OCI-LY7 (cell line): ENCODE data around the gene LOXHD1. TPM values are rescaled to one million over a fixed set of nuclear protein-coding genes. Genes with fewer than 3 reads are reported as not detected.

Experiments
- BruUV-seq: library from RNA; stranded (reverse); fragments of 400-500 nt; replicated peaks from 2 replicates; lab custom pipeline; 2021; lab: Mats Ljungman, UMichigan
- CTCF ChIA-PET: fragments of 300-600 bp; sonication (Branson Sonifier 250); formaldehyde crosslinking; loops from one replicate; lab custom pipeline; 2022; ENCODE audit warnings: antibody characterized with exemption; ENCODE audit not compliant: unreplicated experiment; lab: Charles Lee
- POLR2A ChIA-PET: fragments of 300-600 bp; sonication (Branson Sonifier 250); formaldehyde crosslinking; loops from one replicate; lab custom pipeline; 2022; ENCODE audit warnings: antibody characterized with exemption; lab: Charles Lee
- DNase-seq: peaks from one replicate; pipeline ENCODE4 v3.0.0-alpha.2; 2015; ENCODE audit warnings: low spot score
- H2AFZ ChIP-seq: fragments of 200-600 bp; sonication (generic), shearing (Covaris generic); 2 replicates; pipeline ENCODE4 v1.6.1; 2014; ENCODE audit warnings: mild to moderate bottlenecking, antibody characterized with exemption, low read length, moderate library complexity
- H3K27ac ChIP-seq: fragments of 200-600 bp; sonication (generic); 2 replicates; pipeline ENCODE4 v1.5.1; 2014; ENCODE audit warnings: mixed run types, low read depth, mild to moderate bottlenecking, moderate library complexity, low read length, inconsistent platforms; ENCODE audit not compliant: poor library complexity, severe bottlenecking
- H3K36me3 ChIP-seq: fragments of 200-600 bp; sonication (generic); 2 replicates; pipeline ENCODE4 v1.6.1; 2014; ENCODE audit warnings: mild to moderate bottlenecking, antibody characterized with exemption, low read length, moderate library complexity, mixed read lengths; ENCODE audit not compliant: insufficient read depth
- H3K4me1 ChIP-seq: fragments of 200-600 bp; sonication (generic); 2 replicates; pipeline ENCODE4 v1.5.1; 2014; ENCODE audit warnings: mild to moderate bottlenecking, low read length; ENCODE audit not compliant: insufficient read depth, poor library complexity, severe bottlenecking
- H3K4me2 ChIP-seq: fragments of 200-600 bp; sonication (generic); 2 replicates; pipeline ENCODE4 v1.6.1; 2014; ENCODE audit warnings: mild to moderate bottlenecking, low read length
- H3K4me3 ChIP-seq: fragments of 200-600 bp; sonication (generic); 2 replicates; pipeline ENCODE4 v1.5.1; 2014; ENCODE audit warnings: mild to moderate bottlenecking, low read depth, low read length; ENCODE audit not compliant: poor library complexity, severe bottlenecking
- H3K79me2 ChIP-seq: fragments of 200-600 bp; sonication (generic); 2 replicates; pipeline ENCODE4 v1.6.1; 2016; ENCODE audit warnings: low read depth, mild to moderate bottlenecking, low read length, moderate library complexity, mixed read lengths; ENCODE audit not compliant: insufficient read depth
- H3K9me2 ChIP-seq: fragments of 200-600 bp; sonication (generic); 2 replicates; pipeline ENCODE4 v1.6.1; 2016; ENCODE audit warnings: mild to moderate bottlenecking, low read length, mixed read lengths; ENCODE audit not compliant: insufficient read depth
- H3K9me3 ChIP-seq: fragments of 200-600 bp; sonication (generic); 2 replicates; pipeline ENCODE4 v1.6.1; 2014; ENCODE audit warnings: mild to moderate bottlenecking, mixed run types, low read length, mixed read lengths
- H4K20me1 ChIP-seq: fragments of 200-600 bp; sonication (generic); 2 replicates; pipeline ENCODE4 v1.6.1; 2014; ENCODE audit warnings: mild to moderate bottlenecking, antibody characterized with exemption, low read length, moderate library complexity, mixed read lengths; ENCODE audit not compliant: insufficient read depth
- CTCF ChIP-seq: fragments of 200-600 bp; sonication (generic); conservative IDR thresholded peaks from 2 replicates; pipeline ENCODE4 v1.5.1; 2014; ENCODE audit warnings: mild to moderate bottlenecking, antibody characterized with exemption, low read length, moderate library complexity, mixed read lengths
- EZH2phosphoT487 ChIP-seq: fragments of 200-600 bp; sonication (generic); IDR thresholded peaks from 2 replicates; pipeline ENCODE4 v1.6.1; 2018; ENCODE audit warnings: low read depth, borderline replicate concordance, mild to moderate bottlenecking, mixed run types, antibody characterized with exemption, low read length, moderate library complexity, mixed read lengths
- intact Hi-C: fragments of 100-400 bp; cut with micrococcal nuclease; formaldehyde crosslinking; loops from one replicate; pipeline ENCODE4 v1.10.0; 2022; ENCODE audit not compliant: unreplicated experiment
- total RNA-seq, 2 experiments: library from RNA; depleted of rRNA in 1 of 2; stranded (reverse); fragments of >200 nt in 1 of 2; shearing (Covaris generic) in 1 of 2; gene quantifications; 2 replicates each; pipeline ENCODE4 v1.2.3, GENCODE V29; 2014 to 2022

The LOXHD1 gene
- total RNA-seq, 2 experiments from 2014 or later = not detected

- TF ChIP-seq EZH2phosphoT487 (no peak), CTCF (no peak)
- Histone ChIP-seq H3K9me2 (no peaks in the 10 kb centered on the region), H3K4me3 (no peak overlapping the region), H3K4me1 (no peaks in the 10 kb centered on the region), H3K9me3 (no peaks in the 10 kb centered on the region), H3K79me2 (no peaks in the 10 kb centered on the region), H3K36me3 (no peaks in the 10 kb centered on the region), H4K20me1 (no peaks in the 10 kb centered on the region), H3K27ac (no peak overlapping the region), H2AFZ (no peak overlapping the region), H3K4me2 (no peak overlapping the region)
- no TSS peak for BruUV-seq
- ChIA-PET POLR2A (no interaction called here), CTCF (no interaction called here)
- DNase-seq = no peak
- intact Hi-C loops = no loop called here
Observed at GRCh38 chr18:46509530-46509929, 147.5 kb downstream of the LOXHD1 start.

GRCh38 chr18:46506974-46507586 lies 149.9 kb downstream of the LOXHD1 start:
- ChIA-PET CTCF (no interaction called here), POLR2A (no interaction called here)

More at GRCh38 chr18:46506974-46507586, 149.9 kb downstream of the LOXHD1 start:
- Histone ChIP-seq H3K36me3 (no peaks in the 10 kb centered on the region), H3K27ac (no peak overlapping the region), H3K9me2 (no peaks in the 10 kb centered on the region), H3K9me3 (no peaks in the 10 kb centered on the region), H3K4me3 (no peak overlapping the region), H2AFZ (no peak overlapping the region), H3K79me2 (no peaks in the 10 kb centered on the region), H4K20me1 (no peaks in the 10 kb centered on the region), H3K4me1 (no peaks in the 10 kb centered on the region), H3K4me2 (no peak overlapping the region)
- no TSS peak for BruUV-seq
- TF ChIP-seq EZH2phosphoT487 (no peak), CTCF (no peak)
- intact Hi-C loops = no loop called here
- DNase-seq = no peak
